Endothelial cell of umbilical vein (primary cell): ENCODE measurements around the gene CCDC144A. TPM values are rescaled to one million over a fixed set of nuclear protein-coding genes. Genes with fewer than 3 reads are reported as not detected.
A peak's percentile ranks its signal among the peaks of the same experiment; 100 is the strongest.
"Not testable (repeated sequence)": the region's sequence is repeated elsewhere in the genome, so short reads cannot be mapped to it uniquely, and the experiment has no call there.

Source experiments
- BruUV-seq: library from RNA; stranded (reverse); fragments of 400-500 nt; replicated peaks from 2 replicates; lab custom pipeline; 2021; lab: Mats Ljungman, UMichigan
- CTCF ChIA-PET: fragments of 300-600, 350-600 bp; sonication (Branson Sonifier 250); formaldehyde crosslinking; loops from one replicate; lab custom pipeline; 2021; ENCODE audit warnings: antibody characterized with exemption, inconsistent platforms; lab: Charles Lee
- POLR2A ChIA-PET: fragments of 300-600, 350-600 bp; sonication (Branson Sonifier 250); formaldehyde crosslinking; loops from one replicate; lab custom pipeline; 2021; ENCODE audit warnings: antibody characterized with exemption, inconsistent platforms; lab: Charles Lee
- DNase-seq: peaks from one replicate; pipeline ENCODE4 v3.0.0-alpha.2; 2011; ENCODE audit warnings: low read depth, low spot score
- FAIRE-seq: peaks from 2 replicates; lab custom pipeline; 2011; peaks lifted over from hg19 to GRCh38; lab: Jason Lieb, UNC
- H2AFZ ChIP-seq: 2 replicates; pipeline ENCODE4 v1.6.0; 2012; ENCODE audit warnings: low read depth, low read length, control low read depth, inconsistent platforms
- H3K27ac ChIP-seq: 2 replicates; pipeline ENCODE4 v1.5.1; 2011; ENCODE audit warnings: low read depth, mild to moderate bottlenecking, control low read depth, low read length, moderate library complexity; ENCODE audit not compliant: insufficient read depth
- H3K27me3 ChIP-seq, 2 experiments: 2 replicates each; pipeline versions ENCODE4 v1.6.0 to v1.6.1; 2011; ENCODE audit warnings: low read length in 2 of 2, mixed read lengths in 1 of 2; ENCODE audit not compliant: control insufficient read depth in 2 of 2, insufficient read depth in 2 of 2
- H3K36me3 ChIP-seq, 2 experiments: 2 replicates in 1 of 2; 3 replicates in 1 of 2; pipeline ENCODE4 v1.5.1; 2011; ENCODE audit warnings: low read length in 2 of 2, mild to moderate bottlenecking in 1 of 2, moderate library complexity in 1 of 2; ENCODE audit not compliant: control insufficient read depth in 2 of 2, insufficient read depth in 2 of 2; ENCODE audit errors: extremely low read depth in 1 of 2
- H3K4me1 ChIP-seq: 3 replicates; pipeline ENCODE4 v1.5.1; 2011; ENCODE audit warnings: mild to moderate bottlenecking, low read length; ENCODE audit not compliant: control insufficient read depth, insufficient read depth; ENCODE audit errors: extremely low read depth
- H3K4me2 ChIP-seq: 2 replicates; pipeline ENCODE4 v1.6.1; 2011; ENCODE audit warnings: low read length, control low read depth, mixed read lengths; ENCODE audit not compliant: insufficient read depth
- H3K4me3 ChIP-seq, 3 experiments: fragments of 200-600 bp in 1 of 3; sonication (generic), shearing (Covaris generic) in 1 of 3; replicated peaks in 1 of 3; 2 replicates each; pipeline ENCODE4 v1.5.1; 2011 to 2016; ENCODE audit warnings: control low read depth in 3 of 3, low read length in 3 of 3, mild to moderate bottlenecking in 2 of 3, inconsistent platforms in 1 of 3, low read depth in 1 of 3, moderate library complexity in 1 of 3; ENCODE audit not compliant: insufficient read depth in 1 of 3
- H3K79me2 ChIP-seq: 2 replicates; pipeline ENCODE4 v1.6.0; 2012; ENCODE audit warnings: low read length, inconsistent platforms; ENCODE audit not compliant: control insufficient read depth, insufficient read depth
- H3K9ac ChIP-seq: replicated peaks from 2 replicates; pipeline ENCODE3; 2011; ENCODE audit warnings: low read length, control low read depth; ENCODE audit not compliant: insufficient read depth; ENCODE audit errors: extremely low read depth
- H3K9me1 ChIP-seq: replicated peaks from 3 replicates; pipeline ENCODE4 v1.6.0; 2011; ENCODE audit warnings: mild to moderate bottlenecking, low read length; ENCODE audit not compliant: control insufficient read depth, insufficient read depth; ENCODE audit errors: extremely low read depth
- H3K9me3 ChIP-seq: replicated peaks from 2 replicates; pipeline ENCODE4 v1.5.1; 2012; ENCODE audit warnings: low read length, inconsistent platforms; ENCODE audit not compliant: control insufficient read depth, insufficient read depth
- H4K20me1 ChIP-seq: replicated peaks from 2 replicates; pipeline ENCODE3; 2011; ENCODE audit warnings: mild to moderate bottlenecking, low read length; ENCODE audit not compliant: control insufficient read depth, insufficient read depth; ENCODE audit errors: extremely low read depth
- dilution Hi-C: fragments of 300-500 bp; cut with MboI; formaldehyde crosslinking; loops from one replicate; pipeline ENCODE4 v1.15.0; 2019; ENCODE audit warnings: low sequenced_read_pairs; ENCODE audit not compliant: extremely low pct_ligation_motif_present
- intact Hi-C: fragments of 100-400 bp; cut with micrococcal nuclease; formaldehyde crosslinking; loops from one replicate; pipeline ENCODE4 v1.10.0; 2022
- polyA plus RNA-seq, 4 experiments: library from polyadenylated mRNA; depleted of rRNA in 3 of 4; stranded (reverse) in 3 of 4; unstranded in 1 of 4; fragments of >200 nt; gene quantifications; 2 replicates each; pipeline versions ENCODE4 v1.2.1 to v1.2.3, GENCODE V29; 2011 to 2012; ENCODE audit warnings: missing spikeins in 1 of 4
- total RNA-seq: library from RNA; stranded (reverse); gene quantifications from 2 replicates; pipeline ENCODE4 v1.2.3, GENCODE V29; 2021

Gene CCDC144A
- total and polyA plus RNA-seq, 2 donors (not counting 3 experiments of a cell fraction or from before 2014, with no cell fraction given): 0.27 to 7.4 TPM

DNA sequence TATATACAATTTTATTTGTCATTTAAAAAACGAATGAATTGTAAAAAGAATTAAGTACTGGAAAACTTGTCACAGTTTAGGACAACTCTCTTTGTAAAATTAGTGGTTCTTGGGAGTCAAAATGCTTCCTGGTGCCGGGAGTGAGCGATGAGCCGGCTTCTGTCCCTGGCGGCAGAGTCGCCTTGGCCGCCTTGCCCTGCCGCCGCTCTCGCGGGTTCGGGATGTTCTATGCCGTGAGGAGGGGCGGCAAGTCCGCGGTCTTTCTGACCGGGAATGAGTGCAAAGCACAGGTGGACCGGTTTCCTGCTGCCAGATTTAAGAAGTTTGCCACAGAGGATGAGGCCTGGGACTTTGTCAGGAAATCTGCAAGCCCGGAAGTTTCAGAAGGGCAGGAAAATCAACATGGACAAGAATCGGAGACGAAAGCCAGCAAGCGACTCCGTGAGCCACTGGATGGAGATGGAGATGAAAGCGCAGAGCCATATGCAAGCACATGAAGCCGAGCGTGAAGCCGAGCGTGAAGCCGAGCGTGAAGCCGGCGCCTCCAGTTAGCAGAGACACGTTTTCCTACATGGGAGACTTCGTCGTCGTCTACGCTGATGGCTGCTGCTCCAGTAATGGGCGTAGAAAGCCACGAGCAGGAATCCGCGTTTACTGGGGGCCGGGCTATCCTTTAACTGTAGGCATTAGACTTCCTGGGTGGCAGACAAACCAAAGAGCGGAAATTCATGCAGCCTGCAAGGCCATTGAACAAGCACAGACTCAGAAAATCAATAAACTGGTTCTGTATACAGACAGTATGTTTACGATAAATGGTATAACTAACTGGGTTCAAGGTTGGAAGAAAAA lies 6.5 kb upstream of the CCDC144A start:
- BruUV-seq, H3K79me2 ChIP-seq, intact Hi-C loops: not testable (repeated sequence)

GRCh38 chr17:16686019-16686418 lies 4.0 kb upstream of the CCDC144A start:
- H3K9me1 ChIP-seq, H2AFZ ChIP-seq, intact Hi-C loops, H3K36me3 ChIP-seq, H3K4me3 ChIP-seq, H3K4me1 ChIP-seq, FAIRE-seq, H3K9ac ChIP-seq, DNase-seq, H3K9me3 ChIP-seq, dilution Hi-C loops, H3K79me2 ChIP-seq, H3K27ac ChIP-seq, CTCF ChIA-PET, H3K4me2 ChIP-seq, BruUV-seq, H3K27me3 ChIP-seq, POLR2A ChIA-PET, H4K20me1 ChIP-seq: not testable (repeated sequence)

More for the DNA sequence above, 6.5 kb upstream of the CCDC144A start:
- H3K36me3 ChIP-seq, CTCF ChIA-PET, H3K4me3 ChIP-seq, FAIRE-seq, H3K4me2 ChIP-seq, POLR2A ChIA-PET, H3K9ac ChIP-seq, H3K4me1 ChIP-seq, H3K27me3 ChIP-seq, DNase-seq, H4K20me1 ChIP-seq, H3K27ac ChIP-seq, H3K9me3 ChIP-seq, H3K9me1 ChIP-seq, dilution Hi-C loops: not testable (repeated sequence)
- peak overlapping the region; percentile 18 for H2AFZ ChIP-seq

- BruUV-seq, DNase-seq, H3K79me2 ChIP-seq, H3K36me3 ChIP-seq, H3K9me3 ChIP-seq, H3K4me1 ChIP-seq, FAIRE-seq, H2AFZ ChIP-seq, H3K27me3 ChIP-seq, H3K9me1 ChIP-seq, H3K9ac ChIP-seq, H3K27ac ChIP-seq, POLR2A ChIA-PET, dilution Hi-C loops, H4K20me1 ChIP-seq, H3K4me3 ChIP-seq, intact Hi-C loops, CTCF ChIA-PET, H3K4me2 ChIP-seq: not testable (repeated sequence)
These were observed 2.9 kb upstream of the CCDC144A start for GRCh38 chr17:16687151-16687550.

- POLR2A ChIA-PET, H3K79me2 ChIP-seq, H4K20me1 ChIP-seq, H2AFZ ChIP-seq, FAIRE-seq, H3K27me3 ChIP-seq, intact Hi-C loops, H3K4me1 ChIP-seq, dilution Hi-C loops, BruUV-seq, H3K36me3 ChIP-seq, H3K9me3 ChIP-seq, DNase-seq, H3K4me2 ChIP-seq, H3K9me1 ChIP-seq, H3K9ac ChIP-seq, H3K27ac ChIP-seq: not testable (repeated sequence)
- peak overlapping the region in 1 of 3 experiments; percentile 9 for H3K4me3 ChIP-seq
- CTCF ChIA-PET: interaction anchor here (1.1 kb wide), 1 partner anchor 155 kb away, joined by 6 read pairs; no protein-coding TSS in a partner anchor
These were observed 406 bp downstream of the CCDC144A start for GRCh38 chr17:16690447-16690846.
